ENCODE results near the gene TMEM120A. TPM values are rescaled to one million over a fixed set of nuclear protein-coding genes. Genes with fewer than 3 reads are reported as not detected.

Gene TMEM120A
- total RNA-seq, 6 donors from 2014 or later: 27.5 to 75.4 (median 43.1) TPM

DNA sequence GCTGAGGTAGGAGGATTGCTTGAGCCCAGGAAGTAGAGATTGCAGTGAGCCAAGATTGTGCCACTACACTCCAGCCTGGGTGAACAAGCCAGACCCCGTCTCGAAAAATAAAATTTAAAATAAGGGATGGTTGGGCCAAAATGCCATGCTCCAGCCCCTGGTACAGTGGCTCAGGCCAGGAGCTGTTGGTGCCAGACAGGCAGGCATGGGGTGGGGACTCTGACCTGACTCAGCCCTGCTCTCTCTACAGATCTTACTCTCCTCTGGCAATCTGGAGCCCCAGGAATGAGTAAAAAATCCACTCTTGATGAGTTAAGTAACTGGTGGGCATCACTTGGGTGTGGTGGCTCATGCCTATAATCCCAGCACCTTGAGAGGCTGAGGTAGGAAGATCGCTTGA, 8.4 kb upstream of the TMEM120A start:
- H3K9me3 ChIP-seq: no peaks in the 10 kb centered on the region
- TF ChIP-seq POLR2A (IDR thresholded peaks at IDR 0.05): no peak
- TF ChIP-seq CTCF (IDR thresholded peaks at IDR 0.05): no peak
- TF ChIP-seq POLR2AphosphoS5 (IDR thresholded peaks at IDR 0.05): no peak
- TF ChIP-seq EP300 (IDR thresholded peaks at IDR 0.05): no peak
- peaks cover 2 to 39% (median 22%) of the 10 kb centered on the region in 4 donors for H3K36me3 ChIP-seq
- no peak overlapping the region for H3K4me3 ChIP-seq
- no peak overlapping the region for H3K27ac ChIP-seq
- WGBS, 2 donors: 96 to 100% methylated on average over 3 of the region's 3 CpGs
- ATAC-seq (ENCODE audit: low FRiP score in 2 of 2): no peak
- H3K27me3 ChIP-seq: no peaks in the 10 kb centered on the region
- no peak for DNase-seq
- H3K4me1 ChIP-seq: no peaks in the 10 kb centered on the region

DNA sequence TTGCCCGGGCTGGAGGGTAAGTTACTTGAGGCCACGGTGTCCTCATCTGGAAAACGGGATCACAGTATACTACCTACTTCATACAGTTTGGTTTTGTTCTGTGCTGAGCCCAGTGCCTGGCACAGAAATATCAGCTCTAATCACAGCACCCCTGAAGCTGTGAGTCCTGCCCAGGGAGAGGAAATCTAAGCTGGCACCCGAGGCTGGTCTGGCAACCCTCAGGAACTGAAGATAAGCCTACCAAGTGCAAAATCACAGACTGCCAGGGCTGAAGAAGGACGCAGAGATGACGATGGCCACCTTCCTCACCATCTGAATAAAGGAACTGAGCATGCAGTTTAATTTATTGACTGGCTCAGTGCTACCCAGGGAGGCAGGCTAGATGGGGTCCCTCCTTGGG, 7.7 kb upstream of the TMEM120A start:
- WGBS, 2 donors: 88 to 89% methylated on average over 6 of the region's 6 CpGs
- TF ChIP-seq POLR2A (IDR thresholded peaks at IDR 0.05) (no peak), CTCF (IDR thresholded peaks at IDR 0.05) (no peak), POLR2AphosphoS5 (IDR thresholded peaks at IDR 0.05) (no peak), EP300 (IDR thresholded peaks at IDR 0.05) (no peak)
- no peak overlapping the region for H3K4me3 ChIP-seq
- H3K27ac ChIP-seq: no peak overlapping the region
- no peaks in the 10 kb centered on the region for H3K4me1 ChIP-seq
- no peaks in the 10 kb centered on the region for H3K27me3 ChIP-seq
- no peaks in the 10 kb centered on the region for H3K9me3 ChIP-seq
- no peak for DNase-seq
- ATAC-seq (ENCODE audit: low FRiP score in 2 of 2): no peak
- H3K36me3 ChIP-seq: peaks cover 2 to 39% (median 22%) of the 10 kb centered on the region in 4 donors

GRCh38 chr7:76000566-76000965, 6.2 kb upstream of the TMEM120A start:
- Histone ChIP-seq H3K36me3 (peaks cover 2 to 36% (median 20%) of the 10 kb centered on the region in 4 donors), H3K27me3 (no peaks in the 10 kb centered on the region), H3K27ac (no peak overlapping the region), H3K4me3 (no peak overlapping the region), H3K9me3 (no peaks in the 10 kb centered on the region), H3K4me1 (no peaks in the 10 kb centered on the region)
- ATAC-seq (ENCODE audit: low FRiP score in 2 of 2) (peak in 1 of 2 donors; percentile 18), DNase-seq (no peak)
- TF ChIP-seq CTCF (IDR thresholded peaks at IDR 0.05) (no peak), POLR2A (IDR thresholded peaks at IDR 0.05) (no peak), POLR2AphosphoS5 (IDR thresholded peaks at IDR 0.05) (no peak), EP300 (IDR thresholded peaks at IDR 0.05) (no peak)
- WGBS, 2 donors: 89 to 98% methylated on average over 7 to 11 of the region's 11 CpGs

DNA sequence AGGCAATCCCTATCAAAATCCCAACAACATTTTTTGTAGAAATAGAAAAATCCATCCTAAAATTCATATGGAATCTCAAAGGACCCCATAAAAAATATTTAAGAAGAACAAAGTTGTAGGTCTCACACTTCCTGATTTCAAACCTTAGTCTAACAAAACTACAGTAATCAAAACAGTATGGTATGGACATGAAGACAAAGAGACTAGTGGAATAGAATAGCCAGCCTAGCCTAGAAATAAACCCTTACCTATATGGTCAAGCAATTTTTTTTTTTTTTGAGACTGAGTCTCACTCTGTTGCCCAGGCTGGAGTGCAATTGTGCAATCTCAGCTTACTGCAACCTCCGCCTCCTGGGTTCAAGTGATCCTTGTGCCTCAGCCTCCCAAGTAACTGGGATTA, 3.6 kb upstream of the TMEM120A start:
- WGBS, 2 donors: 100% methylated on average over 1 of the region's 1 CpG
- no peak for ATAC-seq (ENCODE audit: low FRiP score in 2 of 2)
- peaks cover 0 to 14% (median 4%) of the 10 kb centered on the region in 4 donors for H3K36me3 ChIP-seq
- no peak for TF ChIP-seq POLR2AphosphoS5 (IDR thresholded peaks at IDR 0.05)
- TF ChIP-seq POLR2A (IDR thresholded peaks at IDR 0.05): no peak
- no peak for TF ChIP-seq CTCF (IDR thresholded peaks at IDR 0.05)
- no peak for TF ChIP-seq EP300 (IDR thresholded peaks at IDR 0.05)
- H3K27me3 ChIP-seq: no peaks in the 10 kb centered on the region
- H3K9me3 ChIP-seq: no peaks in the 10 kb centered on the region
- DNase-seq: no peak
- no peak overlapping the region for H3K4me3 ChIP-seq
- peaks cover 11 to 20% (median 14%) of the 10 kb centered on the region in 4 donors for H3K4me1 ChIP-seq
- H3K27ac ChIP-seq: no peak overlapping the region

- no peak for DNase-seq
- Histone ChIP-seq H3K4me1 (peaks cover 12 to 21% (median 14%) of the 10 kb centered on the region in 4 donors), H3K27me3 (no peaks in the 10 kb centered on the region), H3K4me3 (no peak overlapping the region), H3K27ac (peak overlapping the region; percentile 12 to 81 (median 50)), H3K9me3 (no peaks in the 10 kb centered on the region), H3K36me3 (peaks cover 0 to 6% (median 2%) of the 10 kb centered on the region in 4 donors)
- ATAC-seq (ENCODE audit: low FRiP score in 2 of 2): no peak
- WGBS, 2 donors: 79 to 97% methylated on average over 4 of the region's 4 CpGs
- TF ChIP-seq EP300 (IDR thresholded peaks at IDR 0.05) (no peak), POLR2A (IDR thresholded peaks at IDR 0.05) (no peak), CTCF (IDR thresholded peaks at IDR 0.05) (no peak), POLR2AphosphoS5 (IDR thresholded peaks at IDR 0.05) (no peak)
Measured at GRCh38 chr7:75996476-75996875, 2.1 kb upstream of the TMEM120A start.

Measured in upper lobe of left lung (tissue), 6 donors.